ENCODE measurements around the gene ZNF366. TPM values are rescaled to one million over a fixed set of nuclear protein-coding genes. Genes with fewer than 3 reads are reported as not detected.

The ZNF366 gene
- total RNA-seq, 1 experiment from 2014 or later, result not detected

DNA sequence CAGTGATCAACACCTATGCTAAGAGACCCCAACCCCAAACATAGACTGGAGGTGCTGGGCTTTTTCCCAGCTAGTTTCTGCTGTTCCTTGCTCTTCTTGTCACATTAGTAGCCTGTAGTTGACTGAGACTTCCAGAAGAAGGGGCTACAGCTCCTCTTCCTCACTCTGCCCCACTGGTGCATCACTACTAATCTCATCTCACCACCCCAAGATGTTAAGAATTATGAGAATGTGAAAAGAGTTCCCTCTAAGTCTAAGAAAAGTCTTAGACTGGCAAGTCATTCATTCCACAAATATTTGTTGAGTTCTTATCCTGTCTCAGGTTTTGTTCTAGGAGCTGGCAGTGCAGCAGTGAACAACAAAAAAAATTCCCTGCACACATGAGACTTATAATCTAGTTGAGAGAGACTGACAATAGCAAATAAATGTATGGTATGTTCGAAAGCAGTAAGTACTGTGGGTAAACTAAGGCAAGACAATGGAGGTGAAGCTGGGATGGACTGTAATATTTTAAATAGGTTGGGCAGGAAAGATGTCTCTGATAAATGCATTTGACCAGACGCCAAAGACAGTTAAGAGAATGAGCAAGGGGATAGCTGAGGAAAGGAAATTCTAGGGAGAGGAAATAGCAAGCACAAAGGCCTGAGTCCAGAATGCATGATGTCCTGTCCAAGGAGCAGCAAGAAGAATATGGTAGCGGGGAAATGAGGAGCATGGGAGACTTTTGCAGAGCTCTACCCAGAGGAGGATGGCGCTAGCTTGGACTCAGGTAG is 94.7 kb downstream of the ZNF366 start:
- no peaks in the 10 kb centered on the region for H3K9me3 ChIP-seq
- no peak for DNase-seq
- H3K4me1 ChIP-seq, result peaks cover 5% of the 10 kb centered on the region; the same call in 1 of the 2 replicates
- no peaks in the 10 kb centered on the region for H3K36me3 ChIP-seq (ENCODE audit: control insufficient read depth, insufficient read depth, low read length)
- intact Hi-C loops (cut with micrococcal nuclease; ENCODE audit: unreplicated experiment), result no loop called here
- H3K4me3 Mint-ChIP-seq (ENCODE audit: unreplicated experiment), result no peak overlapping the region
- CTCF ChIA-PET, result interaction anchor here (1.6 kb wide), 1 partner anchor 112 kb away, joined by 4 read pairs; no protein-coding TSS in a partner anchor
- no peaks in the 10 kb centered on the region; the same call in 1 of the 2 replicates for H3K27me3 ChIP-seq (replicated peaks; ENCODE audit: control insufficient read depth, insufficient read depth, low read length)
- no peaks in the 10 kb centered on the region for H3K4me1 Mint-ChIP-seq (ENCODE audit: low read depth, unreplicated experiment)
- no peaks in the 10 kb centered on the region for H3K36me3 Mint-ChIP-seq (ENCODE audit: insufficient read depth, unreplicated experiment)
- POLR2A ChIA-PET, result no interaction called here
- H3K9me3 Mint-ChIP-seq (ENCODE audit: unreplicated experiment), result no peaks in the 10 kb centered on the region
- no peak overlapping the region for H3K27ac Mint-ChIP-seq (ENCODE audit: unreplicated experiment)
- H3K4me3 ChIP-seq (ENCODE audit: low read depth, low read length), result no peak overlapping the region
- no TSS peak for BruUV-seq (replicated peaks)
- H3K27me3 Mint-ChIP-seq (ENCODE audit: insufficient read depth, unreplicated experiment), result no peaks in the 10 kb centered on the region
- no peak for TF ChIP-seq CTCF (IDR thresholded peaks at IDR 0.05; ENCODE audit: insufficient read depth in 1 of 2, low read depth in 1 of 2, low read length in 1 of 2, severe bottlenecking in 1 of 2, unreplicated experiment in 1 of 2)

GRCh38 chr5:72410688-72411295 is 96.4 kb downstream of the ZNF366 start:
- no peaks in the 10 kb centered on the region for H3K36me3 ChIP-seq (ENCODE audit: control insufficient read depth, insufficient read depth, low read length)
- no peaks in the 10 kb centered on the region for H3K4me1 Mint-ChIP-seq (ENCODE audit: low read depth, unreplicated experiment)
- DNase-seq, result no peak
- no TSS peak for BruUV-seq (replicated peaks)
- no peak overlapping the region for H3K27ac Mint-ChIP-seq (ENCODE audit: unreplicated experiment)
- H3K4me3 Mint-ChIP-seq (ENCODE audit: unreplicated experiment), result no peak overlapping the region
- TF ChIP-seq CTCF (IDR thresholded peaks at IDR 0.05; ENCODE audit: insufficient read depth in 1 of 2, low read depth in 1 of 2, low read length in 1 of 2, severe bottlenecking in 1 of 2, unreplicated experiment in 1 of 2), result no peak
- intact Hi-C loops (cut with micrococcal nuclease; ENCODE audit: unreplicated experiment), result no loop called here
- H3K4me1 ChIP-seq, result peaks cover 5% of the 10 kb centered on the region; the same call in 1 of the 2 replicates
- H3K9me3 Mint-ChIP-seq (ENCODE audit: unreplicated experiment), result no peaks in the 10 kb centered on the region
- no peaks in the 10 kb centered on the region for H3K27me3 Mint-ChIP-seq (ENCODE audit: insufficient read depth, unreplicated experiment)
- H3K9me3 ChIP-seq, result no peaks in the 10 kb centered on the region
- ChIA-PET POLR2A (no interaction called here), CTCF (no interaction called here)
- H3K36me3 Mint-ChIP-seq (ENCODE audit: insufficient read depth, unreplicated experiment), result no peaks in the 10 kb centered on the region
- H3K27me3 ChIP-seq (replicated peaks; ENCODE audit: control insufficient read depth, insufficient read depth, low read length), result no peaks in the 10 kb centered on the region; the same call in 1 of the 2 replicates
- no peak overlapping the region for H3K4me3 ChIP-seq (ENCODE audit: low read depth, low read length)

DNA sequence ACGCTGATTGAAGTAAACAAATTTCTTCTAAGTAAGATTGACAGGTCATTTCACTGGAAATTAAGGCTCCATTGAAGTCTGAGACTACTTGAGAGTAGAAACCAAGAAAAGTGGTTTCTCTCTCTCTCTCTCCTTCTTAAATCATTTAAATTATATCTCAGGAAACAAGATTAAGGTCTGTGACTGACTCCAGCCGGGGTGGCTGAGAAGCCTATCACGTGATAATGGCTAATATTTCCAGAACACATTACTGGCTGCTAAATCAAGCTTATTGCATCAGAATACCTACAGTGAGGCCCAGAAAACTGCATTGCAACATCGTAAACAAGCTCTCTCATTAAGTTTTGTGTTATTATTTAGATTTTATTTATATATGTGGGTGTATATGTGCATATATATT is 98.6 kb downstream of the ZNF366 start:
- Mint-ChIP-seq H3K4me3 (ENCODE audit: unreplicated experiment) (no peak overlapping the region), H3K27me3 (ENCODE audit: insufficient read depth, unreplicated experiment) (no peaks in the 10 kb centered on the region), H3K36me3 (ENCODE audit: insufficient read depth, unreplicated experiment) (no peaks in the 10 kb centered on the region), H3K9me3 (ENCODE audit: unreplicated experiment) (peaks cover 10% of the 10 kb centered on the region), H3K27ac (ENCODE audit: unreplicated experiment) (no peak overlapping the region), H3K4me1 (ENCODE audit: low read depth, unreplicated experiment) (no peaks in the 10 kb centered on the region)
- ChIA-PET POLR2A (no interaction called here), CTCF (interaction anchor here (0.6 kb wide), 1 partner anchor 42 kb away, joined by 3 read pairs; no protein-coding TSS in a partner anchor)
- 0 out of 2 replicates have a peak, but pooled peaks cover 3% of the 10 kb centered on the region for H3K9me3 ChIP-seq
- H3K4me1 ChIP-seq, result peaks cover 5% of the 10 kb centered on the region; the same call in 1 of the 2 replicates
- no peaks in the 10 kb centered on the region for H3K36me3 ChIP-seq (ENCODE audit: control insufficient read depth, insufficient read depth, low read length)
- BruUV-seq (replicated peaks), result no TSS peak
- TF ChIP-seq CTCF (IDR thresholded peaks at IDR 0.05; ENCODE audit: insufficient read depth in 1 of 2, low read depth in 1 of 2, low read length in 1 of 2, severe bottlenecking in 1 of 2, unreplicated experiment in 1 of 2), result no peak
- DNase-seq, result no peak
- no peaks in the 10 kb centered on the region; the same call in 1 of the 2 replicates for H3K27me3 ChIP-seq (replicated peaks; ENCODE audit: control insufficient read depth, insufficient read depth, low read length)
- intact Hi-C loops (cut with micrococcal nuclease; ENCODE audit: unreplicated experiment), result no loop called here
- H3K4me3 ChIP-seq (ENCODE audit: low read depth, low read length), result no peak overlapping the region

Data from Caco-2 (cell line).